Kidney (tissue), 14 donors: ENCODE results near the gene SLC22A8. TPM values are rescaled to one million over a fixed set of nuclear protein-coding genes. Genes with fewer than 3 reads are reported as not detected.

Experiments
- DNase-seq, 5 donors: peaks; one replicate each; pipeline ENCODE4 v3.0.0-alpha.2; 2013 to 2020
- FAIRE-seq: peaks from 2 replicates; lab custom pipeline; 2012; peaks lifted over from hg19 to GRCh38; lab: Jason Lieb, UNC
- H3K27ac ChIP-seq, 2 donors: one replicate each; pipeline ENCODE4 v1.7.0; 2013; ENCODE audit warnings: low read depth in 2 of 2, low read length in 2 of 2, inconsistent platforms in 1 of 2
- H3K27me3 ChIP-seq: one replicate; pipeline ENCODE4 v1.7.1; 2013; ENCODE audit warnings: low read length, inconsistent platforms; ENCODE audit not compliant: control insufficient read depth, insufficient read depth
- H3K36me3 ChIP-seq, 3 donors: one replicate each; pipeline versions ENCODE4 v1.7.0 to v1.7.1; 2013; ENCODE audit warnings: low read length in 3 of 3, control low read depth in 1 of 3, inconsistent platforms in 1 of 3; ENCODE audit not compliant: insufficient read depth in 3 of 3, control insufficient read depth in 2 of 3
- H3K4me1 ChIP-seq, 3 donors: one replicate each; pipeline versions ENCODE4 v1.7.0 to v1.7.1; 2013; ENCODE audit warnings: low read length in 3 of 3, inconsistent platforms in 1 of 3, low read depth in 1 of 3; ENCODE audit not compliant: control insufficient read depth in 2 of 3, insufficient read depth in 2 of 3
- H3K4me3 ChIP-seq, 3 donors: one replicate each; pipeline versions ENCODE4 v1.7.0 to v1.8.1; 2013; ENCODE audit warnings: low read length in 3 of 3, control low read depth in 1 of 3, inconsistent platforms in 1 of 3
- H3K9ac ChIP-seq, 3 donors: one replicate each; pipeline versions ENCODE4 v1.7.0 to v1.7.1; 2013; ENCODE audit warnings: low read length in 3 of 3, control low read depth in 1 of 3, inconsistent platforms in 1 of 3
- H3K9me3 ChIP-seq, 3 donors: one replicate each; pipeline versions ENCODE4 v1.7.0 to v1.7.1; 2013; ENCODE audit warnings: low read length in 3 of 3, control low read depth in 1 of 3, inconsistent platforms in 1 of 3; ENCODE audit not compliant: control insufficient read depth in 2 of 3, insufficient read depth in 1 of 3
- CTCF ChIP-seq: IDR thresholded peaks from 3 replicates; pipeline ENCODE4 v1.5.1; 2012; ENCODE audit warnings: mild to moderate bottlenecking, moderate library complexity, borderline replicate concordance; ENCODE audit not compliant: insufficient read depth; ENCODE audit errors: extremely low read depth
- intact Hi-C: fragments of 100-400 bp; cut with DNase I; formaldehyde crosslinking; loops from one replicate; pipeline ENCODE4 v1.11.1; 2022
- polyA plus RNA-seq: library from polyadenylated mRNA; stranded (reverse); fragments of 350-450 nt; fragmentation: Illumina TruSeq; extraction: RNeasy Lipid Tissue Mini Kit (QIAGEN cat#74804); gene quantifications from one replicate; pipeline ENCODE4 v1.2.3, GENCODE V29; 2014; ENCODE audit warnings: low read depth, low replicate concordance; ENCODE audit not compliant: insufficient read depth
- total RNA-seq: library from RNA; stranded (reverse); fragmentation: NEBNext Ultra II Directional; extraction: Animal tissue kit (Norgen Biotek cat#: 25700); gene quantifications from one replicate; pipeline ENCODE4 v1.2.1, GENCODE V29; 2021
- donor health status: control.
- donor health status: control.
- donor health status: control.
- donor health status: control.
- donor health status: control.
- donor health status: DM: yes; HTN: yes; CAD: no.
- donor health status: Normal renal cell carcinoma (clear cell type).

SLC22A8 gene
- total and polyA plus RNA-seq, 2 donors from 2014 or later = 0.41 to 447 TPM

GRCh38 chr11:62988276-62988675 is 27.4 kb downstream of the SLC22A8 start:
- H3K27ac ChIP-seq = no peak overlapping the region
- intact Hi-C loops = no loop called here
- TF ChIP-seq CTCF = no peak
- FAIRE-seq = no peak
- H3K36me3 ChIP-seq = no peaks in the 10 kb centered on the region
- H3K4me1 ChIP-seq = no peaks in the 10 kb centered on the region
- no peaks in the 10 kb centered on the region for H3K27me3 ChIP-seq
- no peaks in the 10 kb centered on the region for H3K9me3 ChIP-seq
- DNase-seq = no peak
- H3K4me3 ChIP-seq = no peak overlapping the region
- no peak overlapping the region for H3K9ac ChIP-seq

GRCh38 chr11:62985041-62985750 is 30.4 kb downstream of the SLC22A8 start:
- no peak for FAIRE-seq
- H3K36me3 ChIP-seq = peaks cover 0 to 18% (median 0%) of the 10 kb centered on the region in 3 donors
- peak overlapping the region in 2 of 3 donors; percentile 68 for H3K4me3 ChIP-seq
- no peak for TF ChIP-seq CTCF
- H3K4me1 ChIP-seq = peaks cover 0 to 2% (median 0%) of the 10 kb centered on the region in 3 donors
- no peaks in the 10 kb centered on the region for H3K9me3 ChIP-seq
- DNase-seq = no peak
- H3K9ac ChIP-seq = no peak overlapping the region
- H3K27me3 ChIP-seq = no peaks in the 10 kb centered on the region
- peak overlapping the region; percentile 57 to 60 for H3K27ac ChIP-seq
- intact Hi-C loops = no loop called here

- H3K4me3 ChIP-seq = peak within 1 kb of the TSS in 2 of 3 donors; percentile 68
- H3K9ac ChIP-seq = peak within 1 kb of the TSS in 1 of 3 donors; percentile 65
- H3K4me1 ChIP-seq = peaks cover 0 to 2% (median 0%) of the 10 kb centered on the region in 3 donors
- FAIRE-seq = no peak
- H3K36me3 ChIP-seq = peaks cover 0 to 21% (median 0%) of the 10 kb centered on the region in 3 donors
- intact Hi-C loops = no loop called here
- peak within 1 kb of the TSS; percentile 76 to 88 for H3K27ac ChIP-seq
- TF ChIP-seq CTCF = no peak
- H3K9me3 ChIP-seq = no peaks in the 10 kb centered on the region
- DNase-seq = no peak
- no peaks in the 10 kb centered on the region for H3K27me3 ChIP-seq
These were observed 31.1 kb downstream of the SLC22A8 start, which contains the start of gene SLC22A6 for GRCh38 chr11:62984451-62984991. TSS of gene SLC22A6 (minus strand) at chr11:62984967. CDS start at chr11:62984690, 277 bp downstream.
